Progenitor cell of endocrine pancreas (in vitro differentiated cells): ENCODE data around the gene CHRM1. TPM values are rescaled to one million over a fixed set of nuclear protein-coding genes. Genes with fewer than 3 reads are reported as not detected.

ENCODE experiments used
- DNase-seq: peaks from one replicate; pipeline ENCODE4 v3.0.0; 2021; ENCODE audit warnings: low spot score; ENCODE audit not compliant: unreplicated experiment
- H3K27ac Mint-ChIP-seq: 2 replicates; pipeline ENCODE4 v1.8.0; 2021; ENCODE audit warnings: mild to moderate bottlenecking, moderate library complexity, mixed read lengths
- H3K27me3 Mint-ChIP-seq: 2 replicates; pipeline ENCODE4 v1.8.0; 2021; ENCODE audit warnings: mixed read lengths
- H3K36me3 Mint-ChIP-seq: 2 replicates; pipeline ENCODE4 v1.8.0; 2022; ENCODE audit warnings: mixed read lengths; ENCODE audit not compliant: insufficient read depth
- H3K4me1 Mint-ChIP-seq: 2 replicates; pipeline ENCODE4 v1.8.0; 2021; ENCODE audit warnings: low read depth, mixed read lengths
- H3K4me3 Mint-ChIP-seq: 2 replicates; pipeline ENCODE4 v1.8.0; 2021; ENCODE audit warnings: low read depth, mild to moderate bottlenecking, moderate library complexity, mixed read lengths
- H3K9me3 Mint-ChIP-seq: 2 replicates; pipeline ENCODE4 v1.8.0; 2021; ENCODE audit warnings: low read depth, mixed read lengths
- total RNA-seq: library from RNA; stranded (reverse); gene quantifications from 2 replicates; pipeline ENCODE4 v1.2.1, GENCODE V29; 2021
- TF ChIP-seq, protein P1 (sequence below): fragments of 200-600 bp; sonication (generic); IDR thresholded peaks from one replicate; pipeline ENCODE4 v1.5.0; 2021; ENCODE audit warnings: antibody characterized with exemption, mild to moderate bottlenecking; ENCODE audit not compliant: unreplicated experiment

Gene CHRM1
- total RNA-seq, 1 donor from 2014 or later, result 0.67 TPM

DNA sequence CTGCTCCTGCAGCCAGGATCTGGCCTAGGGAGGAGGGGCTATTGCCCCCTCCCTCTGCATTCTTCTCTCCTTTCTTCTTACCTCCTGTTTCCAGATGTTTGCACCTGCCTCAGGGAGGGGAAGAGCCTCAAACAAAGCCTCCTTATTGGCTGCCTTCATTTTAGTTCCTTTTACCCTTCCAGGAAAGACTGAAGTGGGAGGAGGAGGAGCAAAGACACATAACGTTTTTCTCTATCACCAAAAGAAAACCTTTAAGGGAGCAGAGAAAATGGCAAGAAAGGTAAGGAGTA, 13.3 kb upstream of the CHRM1 start:
- Mint-ChIP-seq H3K9me3 (peaks cover 8% of the 10 kb centered on the region), H3K4me1 (peaks cover 9% of the 10 kb centered on the region), H3K36me3 (no peaks in the 10 kb centered on the region), H3K4me3 (no peak overlapping the region), H3K27ac (no peak overlapping the region), H3K27me3 (peaks cover 25% of the 10 kb centered on the region)
- no peak for DNase-seq
- TF ChIP-seq, protein P1, sequence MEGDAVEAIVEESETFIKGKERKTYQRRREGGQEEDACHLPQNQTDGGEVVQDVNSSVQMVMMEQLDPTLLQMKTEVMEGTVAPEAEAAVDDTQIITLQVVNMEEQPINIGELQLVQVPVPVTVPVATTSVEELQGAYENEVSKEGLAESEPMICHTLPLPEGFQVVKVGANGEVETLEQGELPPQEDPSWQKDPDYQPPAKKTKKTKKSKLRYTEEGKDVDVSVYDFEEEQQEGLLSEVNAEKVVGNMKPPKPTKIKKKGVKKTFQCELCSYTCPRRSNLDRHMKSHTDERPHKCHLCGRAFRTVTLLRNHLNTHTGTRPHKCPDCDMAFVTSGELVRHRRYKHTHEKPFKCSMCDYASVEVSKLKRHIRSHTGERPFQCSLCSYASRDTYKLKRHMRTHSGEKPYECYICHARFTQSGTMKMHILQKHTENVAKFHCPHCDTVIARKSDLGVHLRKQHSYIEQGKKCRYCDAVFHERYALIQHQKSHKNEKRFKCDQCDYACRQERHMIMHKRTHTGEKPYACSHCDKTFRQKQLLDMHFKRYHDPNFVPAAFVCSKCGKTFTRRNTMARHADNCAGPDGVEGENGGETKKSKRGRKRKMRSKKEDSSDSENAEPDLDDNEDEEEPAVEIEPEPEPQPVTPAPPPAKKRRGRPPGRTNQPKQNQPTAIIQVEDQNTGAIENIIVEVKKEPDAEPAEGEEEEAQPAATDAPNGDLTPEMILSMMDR, result no peak

DNA sequence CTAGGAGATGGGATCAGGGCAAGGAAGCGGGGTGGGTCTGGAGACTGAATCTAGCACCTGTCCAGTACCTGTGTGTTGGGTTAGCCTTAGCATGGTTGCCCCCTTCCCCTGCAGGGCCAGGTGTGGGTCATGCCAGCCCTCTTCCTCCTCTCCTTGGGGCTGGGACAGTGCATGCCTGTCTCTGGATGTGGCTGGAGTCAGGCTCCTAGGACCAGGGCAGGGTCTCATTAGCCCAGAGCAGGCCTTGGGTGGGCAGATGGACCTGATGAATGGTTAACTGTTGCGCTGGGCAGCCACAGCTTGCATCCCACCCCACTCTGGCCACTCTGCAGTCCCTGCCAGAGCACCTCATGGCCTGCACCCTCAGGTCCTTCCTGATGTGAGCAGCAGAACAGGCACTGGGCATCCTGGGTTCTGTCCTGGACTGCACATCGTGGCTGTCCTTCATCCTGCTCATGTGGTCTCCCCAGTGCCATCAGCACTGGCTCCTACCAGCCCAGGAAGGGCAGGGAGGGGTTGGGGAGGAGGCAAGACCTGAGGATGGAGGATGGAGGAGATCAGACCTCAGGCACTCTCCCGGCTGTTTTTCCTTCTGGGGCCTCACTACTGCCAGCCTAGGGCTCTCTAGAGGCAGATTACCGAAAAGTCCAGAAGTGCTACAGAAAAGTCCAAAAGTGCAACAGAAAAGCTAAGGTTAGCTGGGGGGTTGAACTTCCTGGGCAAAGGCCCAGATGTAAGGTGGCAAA, 12.8 kb upstream of the CHRM1 start:
- no peak for DNase-seq
- TF ChIP-seq, protein P1, result no peak
- peaks cover 30% of the 10 kb centered on the region for H3K27me3 Mint-ChIP-seq
- H3K27ac Mint-ChIP-seq, result no peak overlapping the region
- peaks cover 12% of the 10 kb centered on the region for H3K4me1 Mint-ChIP-seq
- H3K4me3 Mint-ChIP-seq, result no peak overlapping the region
- H3K9me3 Mint-ChIP-seq, result peaks cover 8% of the 10 kb centered on the region
- no peaks in the 10 kb centered on the region for H3K36me3 Mint-ChIP-seq

DNA sequence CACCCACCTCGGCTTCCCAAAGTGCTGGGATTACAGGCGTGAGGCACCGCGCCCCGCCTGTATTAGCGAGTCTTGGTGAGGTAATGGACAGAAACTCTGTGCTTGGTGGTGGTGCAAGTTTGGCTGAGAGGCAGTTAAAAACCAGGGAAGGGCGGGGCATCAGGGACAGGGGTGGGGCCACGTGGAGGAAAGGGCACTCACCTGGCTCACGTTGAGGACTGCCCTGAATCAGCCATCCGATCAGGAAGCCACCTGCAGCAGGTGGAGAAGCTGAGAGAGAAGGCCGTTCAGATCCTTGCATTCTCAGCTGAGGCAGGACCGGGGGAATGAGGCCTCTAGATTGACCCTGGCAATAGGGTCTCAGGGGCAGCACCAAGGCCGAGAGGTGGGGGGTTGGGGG, 12.1 kb upstream of the CHRM1 start:
- peak overlapping the region; percentile 24 for H3K27ac Mint-ChIP-seq
- no peak for DNase-seq
- no peak overlapping the region for H3K4me3 Mint-ChIP-seq
- H3K27me3 Mint-ChIP-seq, result peaks cover 34% of the 10 kb centered on the region
- H3K4me1 Mint-ChIP-seq, result peaks cover 18% of the 10 kb centered on the region
- TF ChIP-seq, protein P1, result no peak
- H3K36me3 Mint-ChIP-seq, result no peaks in the 10 kb centered on the region
- peaks cover 8% of the 10 kb centered on the region for H3K9me3 Mint-ChIP-seq

DNA sequence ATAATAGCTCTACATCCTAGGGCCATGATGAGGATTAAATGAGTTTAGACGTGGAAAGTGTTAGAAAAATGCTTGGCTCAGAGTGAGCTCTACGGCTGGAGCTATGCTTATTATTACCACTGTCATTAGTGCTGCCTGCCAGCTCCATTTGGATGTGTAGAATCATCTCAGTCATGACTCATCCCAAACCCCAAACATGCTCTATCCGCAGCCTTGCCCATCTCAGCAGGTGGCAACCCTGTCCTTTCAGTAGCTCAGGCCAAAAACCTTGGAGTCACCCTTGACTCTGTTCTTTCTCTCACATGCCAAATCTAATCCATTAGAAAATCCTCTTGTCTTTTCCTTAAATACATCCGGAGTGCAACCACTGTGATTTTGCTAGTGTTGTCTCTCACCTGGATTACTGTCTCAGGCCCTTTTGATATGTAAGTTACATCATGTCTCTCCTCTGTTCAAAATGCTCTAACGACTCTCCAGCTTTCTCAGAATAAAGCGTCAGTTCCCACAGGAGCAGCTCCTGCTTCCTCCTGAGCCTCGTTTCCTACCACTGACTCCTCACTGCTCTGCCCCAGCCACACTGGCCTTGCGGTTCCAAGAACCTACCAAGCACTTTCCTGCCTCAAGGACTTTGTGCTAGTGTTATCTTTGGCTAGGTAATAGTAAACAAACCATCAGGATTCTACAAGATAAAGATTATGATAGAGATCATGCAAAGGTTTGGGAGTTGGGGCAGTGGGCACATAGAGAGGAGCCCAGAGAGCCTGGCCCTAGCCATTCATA, 10.5 kb upstream of the CHRM1 start:
- TF ChIP-seq, protein P1, result no peak
- H3K4me1 Mint-ChIP-seq, result peaks cover 28% of the 10 kb centered on the region
- no peaks in the 10 kb centered on the region for H3K9me3 Mint-ChIP-seq
- no peaks in the 10 kb centered on the region for H3K36me3 Mint-ChIP-seq
- H3K27me3 Mint-ChIP-seq, result peaks cover 42% of the 10 kb centered on the region
- H3K4me3 Mint-ChIP-seq, result no peak overlapping the region
- no peak for DNase-seq
- no peak overlapping the region for H3K27ac Mint-ChIP-seq

DNA sequence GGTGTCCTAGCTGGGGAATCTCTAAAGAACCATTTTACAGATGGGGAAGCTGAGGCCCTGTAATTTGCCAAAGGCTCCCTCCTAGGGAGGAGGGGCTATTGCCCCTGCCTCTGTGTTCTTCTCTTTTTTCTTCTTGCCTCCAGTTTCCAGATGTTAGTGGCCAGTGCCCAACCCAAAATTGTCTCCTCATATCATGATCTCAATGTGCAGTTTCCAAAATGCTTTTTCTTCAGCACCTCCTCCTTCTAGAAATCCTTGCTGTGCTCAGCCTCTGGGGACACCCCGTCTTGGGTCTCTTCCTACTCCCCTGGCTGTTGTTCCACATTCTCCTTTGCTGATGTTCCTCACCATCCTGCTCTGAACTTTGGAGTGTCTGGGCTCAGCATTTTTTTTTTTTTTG, 9.5 kb upstream of the CHRM1 start:
- TF ChIP-seq, protein P1, result no peak
- no peak overlapping the region for H3K27ac Mint-ChIP-seq
- no peaks in the 10 kb centered on the region for H3K36me3 Mint-ChIP-seq
- no peak overlapping the region for H3K4me3 Mint-ChIP-seq
- H3K27me3 Mint-ChIP-seq, result peaks cover 51% of the 10 kb centered on the region
- no peaks in the 10 kb centered on the region for H3K9me3 Mint-ChIP-seq
- no peak for DNase-seq
- H3K4me1 Mint-ChIP-seq, result peaks cover 33% of the 10 kb centered on the region
